ENCODE measurements around the gene GAS1.

The GAS1 gene

GRCh38 chr9:86926145-86926544, 21.2 kb downstream of the GAS1 start:
- TF ChIP-seq L3MBTL2 (conservative IDR thresholded peaks at IDR 0.05), result no peak
- no peak for TF ChIP-seq NFRKB (IDR thresholded peaks at IDR 0.05)
- TF ChIP-seq ELF4 (IDR thresholded peaks at IDR 0.05), result no peak
- no peak for TF ChIP-seq PKNOX1 (IDR thresholded peaks at IDR 0.05)
- TF ChIP-seq FOXA1 (IDR thresholded peaks at IDR 0.05), result no peak
- TF ChIP-seq ARNT (IDR thresholded peaks at IDR 0.05), result no peak
- TF ChIP-seq SP1 (IDR thresholded peaks at IDR 0.05), result no peak
- no peak for TF ChIP-seq BHLHE40 (IDR thresholded peaks at IDR 0.05; ENCODE audit: borderline replicate concordance)
- no peak for DNase-seq (ENCODE audit: extremely low spot score)
- ChIA-PET POLR2A (no interaction called here), CTCF (no interaction called here)

GRCh38 chr9:86925686-86926085, 21.6 kb downstream of the GAS1 start:
- DNase-seq (ENCODE audit: extremely low spot score), result no peak
- TF ChIP-seq FOXM1 (IDR thresholded peaks at IDR 0.05; ENCODE audit: borderline replicate concordance) (no peak), BHLHE40 (IDR thresholded peaks at IDR 0.05; ENCODE audit: borderline replicate concordance) (no peak), L3MBTL2 (conservative IDR thresholded peaks at IDR 0.05) (no peak)
- CTCF ChIA-PET, result no interaction called here
- POLR2A ChIA-PET, result no interaction called here

GRCh38 chr9:86924206-86924605, 23.1 kb downstream of the GAS1 start:
- no peak for DNase-seq (ENCODE audit: extremely low spot score)
- CTCF ChIA-PET, result no interaction called here
- TF ChIP-seq HDGF (IDR thresholded peaks at IDR 0.05; ENCODE audit: borderline replicate concordance), result no peak
- no peak for TF ChIP-seq FOXK2 (IDR thresholded peaks at IDR 0.05)
- TF ChIP-seq L3MBTL2 (conservative IDR thresholded peaks at IDR 0.05), result no peak
- TF ChIP-seq PKNOX1 (IDR thresholded peaks at IDR 0.05), result no peak
- TF ChIP-seq SUZ12 (IDR thresholded peaks at IDR 0.05), result no peak
- no peak for TF ChIP-seq CTBP1 (IDR thresholded peaks at IDR 0.05; ENCODE audit: borderline replicate concordance)
- TF ChIP-seq NFRKB (IDR thresholded peaks at IDR 0.05), result no peak
- TF ChIP-seq ZNF384 (IDR thresholded peaks at IDR 0.05), result no peak
- no peak for TF ChIP-seq SP1 (IDR thresholded peaks at IDR 0.05)
- TF ChIP-seq ARNT (IDR thresholded peaks at IDR 0.05), result no peak
- POLR2A ChIA-PET, result no interaction called here

- ChIA-PET POLR2A (no interaction called here), CTCF (interaction anchor here (0.5 kb wide), 1 partner anchor 51 kb away, joined by 3 read pairs; no protein-coding TSS in a partner anchor)
- no peak for TF ChIP-seq FOXM1 (IDR thresholded peaks at IDR 0.05; ENCODE audit: borderline replicate concordance)
- TF ChIP-seq CTBP1 (IDR thresholded peaks at IDR 0.05; ENCODE audit: borderline replicate concordance), result no peak
- TF ChIP-seq ZNF384 (IDR thresholded peaks at IDR 0.05), result no peak
- no peak for TF ChIP-seq BHLHE40 (IDR thresholded peaks at IDR 0.05; ENCODE audit: borderline replicate concordance)
- no peak for TF ChIP-seq HDGF (IDR thresholded peaks at IDR 0.05; ENCODE audit: borderline replicate concordance)
- TF ChIP-seq NFRKB (IDR thresholded peaks at IDR 0.05), result no peak
- no peak for DNase-seq (ENCODE audit: extremely low spot score)
Measured at GRCh38 chr9:86921151-86921923, 26.0 kb downstream of the GAS1 start.

GRCh38 chr9:86918556-86918955, 28.8 kb downstream of the GAS1 start:
- ChIA-PET CTCF (no interaction called here), POLR2A (no interaction called here)

GRCh38 chr9:86912210-86912609, 35.1 kb downstream of the GAS1 start:
- POLR2A ChIA-PET, result no interaction called here
- TF ChIP-seq HDGF (IDR thresholded peaks at IDR 0.05; ENCODE audit: borderline replicate concordance) (no peak), FOXK2 (IDR thresholded peaks at IDR 0.05) (no peak), ZNF384 (IDR thresholded peaks at IDR 0.05) (no peak), NFRKB (IDR thresholded peaks at IDR 0.05) (no peak), CTBP1 (IDR thresholded peaks at IDR 0.05; ENCODE audit: borderline replicate concordance) (no peak), LEF1 (IDR thresholded peaks at IDR 0.05; ENCODE audit: borderline replicate concordance) (no peak), FOXM1 (IDR thresholded peaks at IDR 0.05; ENCODE audit: borderline replicate concordance) (no peak), ARNT (IDR thresholded peaks at IDR 0.05) (no peak), L3MBTL2 (conservative IDR thresholded peaks at IDR 0.05) (no peak), ELF4 (IDR thresholded peaks at IDR 0.05) (no peak), PKNOX1 (IDR thresholded peaks at IDR 0.05) (no peak), BHLHE40 (IDR thresholded peaks at IDR 0.05; ENCODE audit: borderline replicate concordance) (no peak), FOXA1 (IDR thresholded peaks at IDR 0.05) (no peak), SP1 (IDR thresholded peaks at IDR 0.05) (no peak), TARDBP (IDR thresholded peaks at IDR 0.05) (no peak), SUZ12 (IDR thresholded peaks at IDR 0.05) (no peak)
- no peak for DNase-seq (ENCODE audit: extremely low spot score)
- CTCF ChIA-PET, result no interaction called here

More at GRCh38 chr9:86918556-86918955, 28.8 kb downstream of the GAS1 start:
- TF ChIP-seq SUZ12 (IDR thresholded peaks at IDR 0.05), result no peak
- TF ChIP-seq HDGF (IDR thresholded peaks at IDR 0.05; ENCODE audit: borderline replicate concordance), result no peak
- no peak for TF ChIP-seq ARNT (IDR thresholded peaks at IDR 0.05)
- no peak for TF ChIP-seq PKNOX1 (IDR thresholded peaks at IDR 0.05)
- no peak for TF ChIP-seq ELF4 (IDR thresholded peaks at IDR 0.05)
- no peak for TF ChIP-seq SP1 (IDR thresholded peaks at IDR 0.05)
- no peak for TF ChIP-seq FOXM1 (IDR thresholded peaks at IDR 0.05; ENCODE audit: borderline replicate concordance)
- no peak for TF ChIP-seq FOXK2 (IDR thresholded peaks at IDR 0.05)
- TF ChIP-seq NFRKB (IDR thresholded peaks at IDR 0.05), result no peak
- TF ChIP-seq CTBP1 (IDR thresholded peaks at IDR 0.05; ENCODE audit: borderline replicate concordance), result no peak
- TF ChIP-seq L3MBTL2 (conservative IDR thresholded peaks at IDR 0.05), result no peak
- no peak for TF ChIP-seq ZNF384 (IDR thresholded peaks at IDR 0.05)
- no peak for TF ChIP-seq BHLHE40 (IDR thresholded peaks at IDR 0.05; ENCODE audit: borderline replicate concordance)
- TF ChIP-seq TARDBP (IDR thresholded peaks at IDR 0.05), result no peak
- TF ChIP-seq LEF1 (IDR thresholded peaks at IDR 0.05; ENCODE audit: borderline replicate concordance), result no peak
- DNase-seq (ENCODE audit: extremely low spot score), result no peak
